Ishikawa (cell line): Measurements from ENCODE around the gene ROBO2.

Experiments
- CEBPB ChIP-seq: IDR thresholded peaks from 2 replicates; pipeline ENCODE4 v1.6.1; 2012
- CREB1 ChIP-seq: IDR thresholded peaks from 2 replicates; pipeline ENCODE4 v1.6.1; 2012; ENCODE audit warnings: low read depth
- EGR1 ChIP-seq: IDR thresholded peaks from 2 replicates; pipeline ENCODE4 v1.6.1; 2012
- EP300 ChIP-seq: IDR thresholded peaks from 2 replicates; pipeline ENCODE4 v1.6.1; 2012; ENCODE audit warnings: borderline replicate concordance
- FOXM1 ChIP-seq: IDR thresholded peaks from 2 replicates; pipeline ENCODE4 v1.6.1; 2012; ENCODE audit warnings: low read depth, borderline replicate concordance
- MAX ChIP-seq: IDR thresholded peaks from 2 replicates; pipeline ENCODE4 v1.6.1; 2012
- NFIC ChIP-seq: IDR thresholded peaks from 2 replicates; pipeline ENCODE4 v1.6.1; 2012
- RAD21 ChIP-seq: IDR thresholded peaks from 2 replicates; pipeline ENCODE4 v1.6.1; 2012; ENCODE audit warnings: low read depth
- REST ChIP-seq: IDR thresholded peaks from 2 replicates; pipeline ENCODE4 v1.6.1; 2012; ENCODE audit warnings: low read depth, mild to moderate bottlenecking
- TAF1 ChIP-seq: IDR thresholded peaks from 2 replicates; pipeline ENCODE4 v1.6.1; 2012; ENCODE audit warnings: low read depth, mild to moderate bottlenecking
- TCF12 ChIP-seq: IDR thresholded peaks from 2 replicates; pipeline ENCODE4 v1.6.1; 2012; ENCODE audit warnings: low read depth
- TEAD4 ChIP-seq: IDR thresholded peaks from 2 replicates; pipeline ENCODE4 v1.6.1; 2012
- USF1 ChIP-seq: IDR thresholded peaks from 2 replicates; pipeline ENCODE4 v1.6.1; 2012
- YY1 ChIP-seq: IDR thresholded peaks from 2 replicates; pipeline ENCODE4 v1.6.1; 2012; ENCODE audit warnings: low read depth
- ZBTB7A ChIP-seq: IDR thresholded peaks from 2 replicates; pipeline ENCODE4 v1.6.1; 2012; ENCODE audit warnings: low read depth

Gene ROBO2

GRCh38 chr3:77096966-77097890, 57.3 kb downstream of the ROBO2 start:
- TF ChIP-seq REST (no peak), MAX (no peak), RAD21 (no peak), EGR1 (no peak), USF1 (no peak), TEAD4 (no peak), EP300 (no peak), CREB1 (no peak), TCF12 (no peak), CEBPB (no peak), TAF1 (no peak), YY1 (no peak), NFIC (no peak), FOXM1 (no peak), ZBTB7A (no peak)

- no peak for TF ChIP-seq TAF1
- TF ChIP-seq YY1 = no peak
- TF ChIP-seq EGR1 = no peak
Measured at GRCh38 chr3:77102951-77103769, 63.3 kb downstream of the ROBO2 start.

- no peak for TF ChIP-seq EP300
- TF ChIP-seq TCF12 = no peak
- no peak for TF ChIP-seq TAF1
- no peak for TF ChIP-seq YY1
- no peak for TF ChIP-seq CREB1
- no peak for TF ChIP-seq CEBPB
- no peak for TF ChIP-seq ZBTB7A
Measured at GRCh38 chr3:77122652-77123051, 82.8 kb downstream of the ROBO2 start.

GRCh38 chr3:77125966-77126365, 86.1 kb downstream of the ROBO2 start:
- TF ChIP-seq TCF12 = no peak
- no peak for TF ChIP-seq ZBTB7A
- TF ChIP-seq RAD21 = no peak
- no peak for TF ChIP-seq EP300
- TF ChIP-seq EGR1 = no peak
- TF ChIP-seq REST = no peak
- TF ChIP-seq CEBPB = no peak
- TF ChIP-seq MAX = no peak
- no peak for TF ChIP-seq TEAD4
- TF ChIP-seq TAF1 = no peak
- no peak for TF ChIP-seq YY1
- no peak for TF ChIP-seq USF1

- TF ChIP-seq EGR1 (no peak), NFIC (no peak), YY1 (no peak), TEAD4 (no peak), TCF12 (no peak), TAF1 (no peak), RAD21 (no peak), EP300 (no peak), REST (no peak), ZBTB7A (no peak), CREB1 (no peak), CEBPB (no peak), FOXM1 (no peak)
Measured at GRCh38 chr3:77134769-77135168, 94.9 kb downstream of the ROBO2 start.
